ENCODE data around the gene SLC25A1.

- no peak for TF ChIP-seq EP300 (IDR thresholded peaks at IDR 0.05)
- no peak for TF ChIP-seq GATA3 (IDR thresholded peaks at IDR 0.05; ENCODE audit: borderline replicate concordance)
- no peak for TF ChIP-seq POLR2A (IDR thresholded peaks at IDR 0.05; ENCODE audit: low read length)
- TF ChIP-seq CTCF (IDR thresholded peaks at IDR 0.05): no peak
These were observed 31.2 kb downstream of the SLC25A1 start for GRCh38 chr22:19147195-19147780.

Measured in A549 (cell line).